OCI-LY7 (cell line): ENCODE measurements around the gene KAZN.

Experiments used
- CTCF ChIP-seq: fragments of 200-600 bp; sonication (generic); conservative IDR thresholded peaks from 2 replicates; pipeline ENCODE4 v1.5.1; 2014; ENCODE audit warnings: mild to moderate bottlenecking, antibody characterized with exemption, low read length, moderate library complexity, mixed read lengths
- EZH2phosphoT487 ChIP-seq: fragments of 200-600 bp; sonication (generic); IDR thresholded peaks from 2 replicates; pipeline ENCODE4 v1.6.1; 2018; ENCODE audit warnings: low read depth, borderline replicate concordance, mild to moderate bottlenecking, mixed run types, antibody characterized with exemption, low read length, moderate library complexity, mixed read lengths

- TF ChIP-seq CTCF (no peak), EZH2phosphoT487 (no peak)
Measured at GRCh38 chr1:14909273-14909672, 310.8 kb downstream of the KAZN start.
